Measurements from ENCODE around the gene ASCC1. TPM values are rescaled to one million over a fixed set of nuclear protein-coding genes. Genes with fewer than 3 reads are reported as not detected.

Gene ASCC1
- total RNA-seq, 3 donors from 2014 or later: 33.8 to 37.0 (median 34.3) TPM

- DNase-seq (no peak), ATAC-seq (no peak)
- H3K36me3 Mint-ChIP-seq (ENCODE audit: insufficient read depth): peaks cover 5% of the 10 kb centered on the region
- no peak overlapping the region for H3K4me3 Mint-ChIP-seq
- no peaks in the 10 kb centered on the region for H3K9me3 Mint-ChIP-seq
- H3K4me1 Mint-ChIP-seq (ENCODE audit: low read depth): peaks cover 92% of the 10 kb centered on the region
- no peaks in the 10 kb centered on the region for H3K27me3 Mint-ChIP-seq (ENCODE audit: low read depth)
These were observed 134.1 kb downstream of the ASCC1 start for GRCh38 chr10:72081772-72082590.

DNA sequence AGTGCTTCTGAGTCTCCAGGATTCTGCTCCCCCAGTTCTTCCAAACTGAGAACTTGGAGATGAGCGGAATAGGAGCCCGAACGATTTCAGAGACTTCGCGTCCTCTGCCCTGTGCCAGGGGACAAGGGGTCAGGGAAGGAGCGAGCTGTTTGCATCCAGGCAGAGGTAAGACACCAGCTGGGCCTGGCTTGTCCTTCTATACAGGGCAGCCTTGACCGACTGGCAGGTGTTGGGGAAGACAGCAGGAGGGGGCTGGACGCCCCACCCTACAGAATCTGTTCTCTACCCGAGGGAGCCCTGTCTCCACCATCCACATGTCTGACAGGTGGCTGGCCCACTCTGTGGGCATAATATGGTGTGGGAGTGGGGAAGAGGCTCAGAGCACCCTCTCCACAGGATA lies 134.9 kb downstream of the ASCC1 start:
- peak overlapping the region; percentile 46 for H3K4me3 Mint-ChIP-seq
- peaks cover 93% of the 10 kb centered on the region for H3K4me1 Mint-ChIP-seq (ENCODE audit: low read depth)
- DNase-seq (no peak), ATAC-seq (no peak)
- peaks cover 5% of the 10 kb centered on the region for H3K36me3 Mint-ChIP-seq (ENCODE audit: insufficient read depth)
- H3K9me3 Mint-ChIP-seq: no peaks in the 10 kb centered on the region
- H3K27me3 Mint-ChIP-seq (ENCODE audit: low read depth): no peaks in the 10 kb centered on the region

GRCh38 chr10:72080042-72080975 lies 135.8 kb downstream of the ASCC1 start:
- ATAC-seq (no peak), DNase-seq (no peak)
- H3K9me3 Mint-ChIP-seq: no peaks in the 10 kb centered on the region
- peak overlapping the region; percentile 62 for H3K4me3 Mint-ChIP-seq
- no peaks in the 10 kb centered on the region for H3K27me3 Mint-ChIP-seq (ENCODE audit: low read depth)
- H3K4me1 Mint-ChIP-seq (ENCODE audit: low read depth): peaks cover 93% of the 10 kb centered on the region
- H3K36me3 Mint-ChIP-seq (ENCODE audit: insufficient read depth): peaks cover 3% of the 10 kb centered on the region

DNA sequence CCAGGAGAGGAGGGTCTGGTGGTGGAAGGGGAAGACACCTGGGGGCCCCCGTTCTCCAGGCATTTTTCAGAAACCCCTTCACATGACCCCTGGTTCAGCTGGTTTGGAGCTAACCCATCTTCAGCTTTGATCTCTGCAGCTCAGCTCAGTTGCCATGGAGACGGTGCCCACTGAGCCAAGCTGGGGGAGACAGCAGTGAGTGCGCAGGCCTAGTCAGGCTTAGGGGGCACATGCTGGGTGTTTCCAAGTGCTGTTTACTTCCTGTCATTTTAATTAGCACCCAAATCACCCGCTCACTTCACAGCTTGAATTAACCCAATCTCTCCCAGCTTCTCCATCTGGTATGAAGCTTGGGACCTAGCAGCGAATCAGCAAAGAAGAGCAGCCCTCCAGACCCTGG lies 136.7 kb downstream of the ASCC1 start:
- H3K36me3 Mint-ChIP-seq (ENCODE audit: insufficient read depth): peaks cover 4% of the 10 kb centered on the region
- no peaks in the 10 kb centered on the region for H3K27me3 Mint-ChIP-seq (ENCODE audit: low read depth)
- no peaks in the 10 kb centered on the region for H3K9me3 Mint-ChIP-seq
- DNase-seq: peak; percentile 57
- H3K4me3 Mint-ChIP-seq: peak overlapping the region; percentile 62
- peaks cover 93% of the 10 kb centered on the region for H3K4me1 Mint-ChIP-seq (ENCODE audit: low read depth)
- ATAC-seq: peak; percentile 29 to 35

- Mint-ChIP-seq H3K4me1 (ENCODE audit: low read depth) (peaks cover 82% of the 10 kb centered on the region), H3K4me3 (peak overlapping the region; percentile 50), H3K36me3 (ENCODE audit: insufficient read depth) (peaks cover 10% of the 10 kb centered on the region), H3K27me3 (ENCODE audit: low read depth) (no peaks in the 10 kb centered on the region), H3K9me3 (no peaks in the 10 kb centered on the region)
- DNase-seq (no peak), ATAC-seq (no peak)
These were observed 138.6 kb downstream of the ASCC1 start for GRCh38 chr10:72077275-72077990.

- no peak for ATAC-seq
- no peaks in the 10 kb centered on the region for H3K9me3 Mint-ChIP-seq
- H3K4me3 Mint-ChIP-seq: no peak overlapping the region
- peaks cover 11% of the 10 kb centered on the region for H3K36me3 Mint-ChIP-seq (ENCODE audit: insufficient read depth)
- H3K27me3 Mint-ChIP-seq (ENCODE audit: low read depth): no peaks in the 10 kb centered on the region
- no peak for DNase-seq
- peaks cover 76% of the 10 kb centered on the region for H3K4me1 Mint-ChIP-seq (ENCODE audit: low read depth)
These were observed 139.3 kb downstream of the ASCC1 start for GRCh38 chr10:72076756-72077155.

DNA sequence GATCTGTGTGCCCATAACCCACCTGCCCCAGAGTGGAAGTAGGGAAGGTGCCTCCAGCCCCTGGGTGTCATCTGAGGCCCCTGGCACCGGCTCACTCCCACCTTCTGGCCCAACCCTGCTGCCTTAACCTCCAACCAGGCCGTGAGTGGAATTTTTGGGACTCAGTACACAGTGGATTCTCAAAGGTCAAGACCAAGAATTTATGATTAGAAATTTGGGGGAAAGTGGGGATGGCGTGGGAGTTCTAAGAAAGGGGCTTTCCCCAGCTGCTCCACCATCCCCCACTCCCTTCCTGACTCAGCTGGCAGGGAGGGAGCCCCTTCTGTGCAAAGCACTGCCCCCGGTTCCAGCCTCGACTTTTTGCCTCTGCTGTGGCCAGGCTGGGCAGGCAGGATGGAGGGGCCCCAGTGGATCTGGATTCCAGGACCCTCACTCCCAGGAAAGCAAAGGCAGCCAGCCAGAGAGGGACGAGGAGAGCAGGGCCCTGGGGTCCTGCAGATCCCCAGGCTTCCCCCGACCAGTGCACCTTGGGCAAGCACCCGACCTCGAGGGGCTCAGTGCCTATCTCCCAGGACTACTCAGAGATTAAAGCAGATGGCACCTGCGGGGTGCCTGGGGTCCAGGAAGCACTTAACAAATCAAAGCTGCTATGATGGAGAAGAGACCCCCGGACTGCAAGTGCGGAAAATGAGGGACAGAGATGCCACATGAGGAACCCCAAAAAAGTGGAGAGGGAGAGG lies 140.5 kb downstream of the ASCC1 start:
- Mint-ChIP-seq H3K4me1 (ENCODE audit: low read depth) (peaks cover 67% of the 10 kb centered on the region), H3K27me3 (ENCODE audit: low read depth) (no peaks in the 10 kb centered on the region), H3K9me3 (no peaks in the 10 kb centered on the region), H3K36me3 (ENCODE audit: insufficient read depth) (peaks cover 16% of the 10 kb centered on the region), H3K4me3 (peak overlapping the region; percentile 19)
- ATAC-seq: peak; percentile 28 to 51
- peak; percentile 40 for DNase-seq

GRCh38 chr10:72074574-72075375 lies 141.3 kb downstream of the ASCC1 start:
- H3K36me3 Mint-ChIP-seq (ENCODE audit: insufficient read depth): peaks cover 20% of the 10 kb centered on the region
- H3K9me3 Mint-ChIP-seq: no peaks in the 10 kb centered on the region
- ATAC-seq (no peak), DNase-seq (no peak)
- H3K27me3 Mint-ChIP-seq (ENCODE audit: low read depth): no peaks in the 10 kb centered on the region
- no peak overlapping the region for H3K4me3 Mint-ChIP-seq
- peaks cover 64% of the 10 kb centered on the region for H3K4me1 Mint-ChIP-seq (ENCODE audit: low read depth)

- Mint-ChIP-seq H3K9me3 (no peaks in the 10 kb centered on the region), H3K36me3 (ENCODE audit: insufficient read depth) (peaks cover 22% of the 10 kb centered on the region), H3K27me3 (ENCODE audit: low read depth) (no peaks in the 10 kb centered on the region), H3K4me3 (no peak overlapping the region), H3K4me1 (ENCODE audit: low read depth) (peaks cover 60% of the 10 kb centered on the region)
- DNase-seq (no peak), ATAC-seq (no peak)
These were observed 142.1 kb downstream of the ASCC1 start for GRCh38 chr10:72073708-72074573.

DNA sequence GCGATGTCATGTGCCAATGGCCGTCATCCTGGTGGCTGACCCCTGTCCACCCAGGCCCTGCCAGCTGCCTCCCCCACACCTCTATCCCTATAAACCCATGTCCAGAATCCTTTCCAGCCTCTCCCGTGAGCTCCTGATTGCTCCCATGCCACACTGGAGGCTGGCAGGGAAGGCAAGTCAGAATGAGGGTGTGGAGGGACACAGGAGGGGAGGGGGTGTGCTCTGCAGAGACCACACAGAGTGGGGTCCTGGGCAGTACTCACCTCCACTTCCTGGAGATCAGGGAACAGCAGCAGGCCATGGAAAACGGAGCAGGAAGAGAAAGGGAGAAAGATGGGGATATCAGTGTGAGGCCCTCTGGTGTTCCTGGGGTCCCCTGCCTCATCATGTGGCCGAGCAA lies 143.4 kb downstream of the ASCC1 start:
- peaks cover 51% of the 10 kb centered on the region for H3K4me1 Mint-ChIP-seq (ENCODE audit: low read depth)
- no peaks in the 10 kb centered on the region for H3K9me3 Mint-ChIP-seq
- ATAC-seq (no peak), DNase-seq (no peak)
- no peaks in the 10 kb centered on the region for H3K27me3 Mint-ChIP-seq (ENCODE audit: low read depth)
- H3K4me3 Mint-ChIP-seq: no peak overlapping the region
- peaks cover 26% of the 10 kb centered on the region for H3K36me3 Mint-ChIP-seq (ENCODE audit: insufficient read depth)

DNA sequence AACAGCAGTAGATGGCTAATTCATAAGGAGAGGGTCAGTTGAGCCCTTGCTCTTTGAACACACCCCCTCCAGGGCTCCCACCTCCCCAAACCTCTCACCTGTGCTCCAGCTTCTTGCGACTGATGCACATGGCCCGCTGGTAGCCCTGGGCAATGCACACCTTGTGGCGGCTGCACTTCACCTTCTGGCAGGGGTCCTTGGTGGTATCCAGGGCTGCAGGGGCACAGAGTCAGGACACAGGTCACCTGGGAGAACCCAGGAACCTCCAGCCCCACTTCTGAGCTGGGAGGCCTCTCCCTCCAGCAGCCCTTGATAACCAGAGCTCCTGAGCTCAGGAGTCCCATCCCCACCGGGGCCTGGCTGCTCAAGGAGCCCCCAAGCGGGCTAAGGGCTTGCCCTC lies 144.0 kb downstream of the ASCC1 start:
- Mint-ChIP-seq H3K4me3 (no peak overlapping the region), H3K27me3 (ENCODE audit: low read depth) (no peaks in the 10 kb centered on the region), H3K9me3 (no peaks in the 10 kb centered on the region), H3K4me1 (ENCODE audit: low read depth) (peaks cover 45% of the 10 kb centered on the region), H3K36me3 (ENCODE audit: insufficient read depth) (peaks cover 27% of the 10 kb centered on the region)
- ATAC-seq (no peak), DNase-seq (no peak)

DNA sequence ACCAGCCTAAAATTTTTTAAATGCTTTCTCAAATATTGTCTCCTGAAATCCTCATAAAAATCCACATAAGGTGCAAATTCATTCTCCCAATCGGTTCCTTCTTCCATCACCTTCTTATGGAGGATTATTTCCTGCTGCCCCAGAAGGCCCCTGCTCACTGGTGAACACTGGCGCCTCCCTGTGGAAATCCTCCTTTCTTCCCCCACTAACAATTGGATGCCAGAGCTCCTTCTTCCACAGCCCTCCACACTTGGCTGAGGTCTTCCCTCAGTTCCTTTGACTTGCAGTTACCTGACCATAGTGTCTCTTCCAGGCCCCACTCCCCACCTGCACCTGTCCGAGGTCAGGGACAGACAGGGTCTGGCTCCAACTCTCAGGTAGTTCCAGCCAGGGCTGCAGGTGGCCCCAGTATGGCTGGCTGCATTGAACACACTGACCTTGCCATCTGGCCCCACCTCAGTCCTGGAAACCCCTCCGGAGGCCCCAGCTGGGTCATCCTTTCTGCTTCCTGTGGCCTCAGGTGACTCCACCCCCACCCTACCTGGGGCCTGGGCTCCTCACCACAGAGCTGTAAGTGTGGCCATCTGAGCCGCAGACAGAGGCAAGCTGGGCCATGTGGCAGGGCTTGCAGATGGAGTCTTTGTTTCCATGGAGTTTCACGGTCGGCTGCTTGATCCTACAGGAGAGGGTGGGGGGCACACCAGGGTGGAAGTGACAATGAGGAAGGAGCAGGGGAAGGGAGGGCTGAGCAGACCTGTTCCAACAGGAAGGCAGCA lies 146.1 kb downstream of the ASCC1 start:
- no peak for DNase-seq
- Mint-ChIP-seq H3K4me1 (ENCODE audit: low read depth) (peaks cover 24% of the 10 kb centered on the region), H3K9me3 (no peaks in the 10 kb centered on the region), H3K36me3 (ENCODE audit: insufficient read depth) (peaks cover 25% of the 10 kb centered on the region), H3K27me3 (ENCODE audit: low read depth) (no peaks in the 10 kb centered on the region), H3K4me3 (no peak overlapping the region)
- ATAC-seq: no peak
